AG10803 (cell line): Measurements from ENCODE around the gene ITFG1.

Source experiments
- DNase-seq: peaks from one replicate; pipeline ENCODE4 v3.0.0; 2010; ENCODE audit warnings: low read depth
- H3K4me3 ChIP-seq: 2 replicates; pipeline ENCODE4 v1.5.1; 2011; ENCODE audit warnings: mild to moderate bottlenecking, low read length, control low read depth
- TF ChIP-seq, protein P1 (sequence below): conservative IDR thresholded peaks from 2 replicates; pipeline ENCODE4 v1.5.1; 2011; ENCODE audit warnings: mild to moderate bottlenecking, low read length, control low read depth, inconsistent platforms

Gene ITFG1

DNA sequence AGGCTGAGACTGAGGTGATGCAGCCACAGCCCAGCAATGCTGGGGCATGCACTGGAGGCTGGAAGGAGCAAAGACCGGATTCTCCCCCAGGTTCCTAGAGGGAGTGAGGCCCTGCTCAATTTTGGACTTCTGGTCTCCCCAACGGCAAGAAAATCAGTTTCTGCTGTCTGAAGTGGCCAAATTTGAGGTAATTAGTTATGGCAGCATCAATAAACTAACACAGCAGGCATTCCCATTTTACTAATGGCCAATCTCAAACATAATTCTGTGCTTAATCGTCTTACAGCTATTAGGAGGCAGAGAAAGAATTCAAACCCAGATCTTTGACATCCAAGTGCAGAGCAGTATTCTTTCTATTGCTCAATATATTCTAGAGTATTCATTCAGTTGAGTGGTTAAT, 333.3 kb downstream of the ITFG1 start:
- DNase-seq: no peak
- TF ChIP-seq, protein P1, sequence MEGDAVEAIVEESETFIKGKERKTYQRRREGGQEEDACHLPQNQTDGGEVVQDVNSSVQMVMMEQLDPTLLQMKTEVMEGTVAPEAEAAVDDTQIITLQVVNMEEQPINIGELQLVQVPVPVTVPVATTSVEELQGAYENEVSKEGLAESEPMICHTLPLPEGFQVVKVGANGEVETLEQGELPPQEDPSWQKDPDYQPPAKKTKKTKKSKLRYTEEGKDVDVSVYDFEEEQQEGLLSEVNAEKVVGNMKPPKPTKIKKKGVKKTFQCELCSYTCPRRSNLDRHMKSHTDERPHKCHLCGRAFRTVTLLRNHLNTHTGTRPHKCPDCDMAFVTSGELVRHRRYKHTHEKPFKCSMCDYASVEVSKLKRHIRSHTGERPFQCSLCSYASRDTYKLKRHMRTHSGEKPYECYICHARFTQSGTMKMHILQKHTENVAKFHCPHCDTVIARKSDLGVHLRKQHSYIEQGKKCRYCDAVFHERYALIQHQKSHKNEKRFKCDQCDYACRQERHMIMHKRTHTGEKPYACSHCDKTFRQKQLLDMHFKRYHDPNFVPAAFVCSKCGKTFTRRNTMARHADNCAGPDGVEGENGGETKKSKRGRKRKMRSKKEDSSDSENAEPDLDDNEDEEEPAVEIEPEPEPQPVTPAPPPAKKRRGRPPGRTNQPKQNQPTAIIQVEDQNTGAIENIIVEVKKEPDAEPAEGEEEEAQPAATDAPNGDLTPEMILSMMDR: no peak

DNA sequence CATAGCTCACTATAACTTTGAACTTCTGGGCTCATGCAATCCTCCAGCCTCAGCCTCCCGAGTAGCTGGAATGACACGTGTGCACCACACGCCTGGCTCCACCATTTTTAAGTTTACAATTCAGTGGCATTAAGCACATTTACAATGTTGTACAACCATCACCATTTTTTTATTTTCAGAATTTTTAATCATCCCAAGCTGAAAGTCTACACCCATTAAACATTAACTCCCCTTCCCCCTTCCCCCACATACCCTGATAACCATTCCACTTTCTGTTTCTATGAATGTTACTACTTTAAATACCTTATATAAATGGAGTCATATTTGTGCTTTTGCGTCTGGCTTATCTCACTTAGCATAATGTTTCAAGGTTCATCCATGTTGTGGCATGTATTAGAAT, 335.1 kb downstream of the ITFG1 start:
- TF ChIP-seq, protein P1: no peak
- no peak for DNase-seq
- no peak overlapping the region for H3K4me3 ChIP-seq

More for the DNA sequence above, 333.3 kb downstream of the ITFG1 start:
- no peak overlapping the region for H3K4me3 ChIP-seq

DNA sequence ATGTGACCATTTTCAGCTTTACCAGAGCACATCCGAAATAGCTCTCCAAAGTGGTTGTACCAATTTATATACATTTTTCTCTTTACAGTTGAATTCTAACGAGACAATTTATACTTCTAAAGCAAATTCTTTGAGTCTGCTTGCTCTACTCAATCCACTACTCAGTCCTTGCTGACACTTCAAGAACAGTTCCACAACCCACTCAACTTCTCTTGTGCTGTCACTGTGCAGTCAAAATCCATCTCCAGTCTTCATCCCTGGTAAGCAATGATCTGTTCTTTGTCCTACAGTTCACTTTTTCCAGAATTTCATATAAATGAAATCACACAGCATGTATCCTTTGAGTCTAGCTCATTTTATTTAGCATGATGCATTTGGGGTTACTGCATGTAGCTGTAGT, 347.7 kb downstream of the ITFG1 start:
- TF ChIP-seq, protein P1: no peak
- H3K4me3 ChIP-seq: no peak overlapping the region
- DNase-seq: no peak

DNA sequence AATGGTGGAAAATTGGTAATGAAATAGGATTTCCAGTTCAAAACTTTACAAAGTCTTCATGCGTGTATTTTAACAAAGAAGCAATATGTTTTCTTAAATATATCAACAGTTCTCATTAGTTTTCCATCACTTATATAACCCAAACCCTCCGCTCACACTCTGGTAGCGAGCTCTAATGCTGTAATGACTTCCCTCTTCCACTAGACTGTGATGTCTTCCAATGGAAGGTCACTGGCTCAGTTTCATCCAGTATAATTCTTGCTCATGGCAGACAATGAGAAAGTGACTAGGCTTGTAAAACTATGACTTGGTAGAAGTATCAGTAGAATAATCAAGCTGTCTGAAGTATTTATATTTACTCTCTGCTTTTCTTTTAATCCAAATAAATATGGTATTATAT, 349.9 kb downstream of the ITFG1 start:
- no peak overlapping the region for H3K4me3 ChIP-seq
- no peak for DNase-seq
- TF ChIP-seq, protein P1: no peak

DNA sequence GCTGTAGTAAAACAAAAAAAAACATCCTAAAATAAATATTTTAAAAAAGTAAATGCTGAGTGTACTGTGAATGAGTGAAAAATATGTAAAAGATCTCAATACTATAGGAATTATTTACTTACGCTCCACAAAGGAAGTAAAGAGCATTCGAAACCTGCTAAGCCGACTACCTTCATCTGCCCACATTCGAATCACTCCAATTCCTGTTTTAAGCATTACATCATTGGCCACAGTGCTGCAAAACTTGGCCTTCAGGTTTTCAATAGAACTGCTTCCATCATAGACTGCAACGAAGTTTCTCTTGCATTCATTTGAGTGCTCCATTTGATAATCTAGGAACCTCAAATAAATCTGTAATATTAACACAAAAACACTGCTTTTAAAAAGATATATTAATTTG, 351.5 kb downstream of the ITFG1 start:
- TF ChIP-seq, protein P1: no peak
- no peak for DNase-seq
- H3K4me3 ChIP-seq: no peak overlapping the region
